ENCODE results near the gene CARMIL1.
"Not testable (repeated sequence)": the region's sequence is repeated elsewhere in the genome, so short reads cannot be mapped to it uniquely, and the experiment has no call there.

The CARMIL1 gene

GRCh38 chr6:25439368-25439767, 160.2 kb downstream of the CARMIL1 start:
- Histone ChIP-seq H3K79me2 (ENCODE audit: insufficient read depth, low read depth) (no peaks in the 10 kb centered on the region), H3K27me3 (ENCODE audit: insufficient read depth, low read depth) (no peaks in the 10 kb centered on the region), H3K4me1 (ENCODE audit: low read depth, poor library complexity, severe bottlenecking) (no peaks in the 10 kb centered on the region), H3K4me3 (IDR thresholded peaks at IDR 0.05; ENCODE audit: insufficient read depth, low read depth, low read length) (no peak overlapping the region), H3K36me3 (ENCODE audit: insufficient read depth) (no peaks in the 10 kb centered on the region), H2AFZ (ENCODE audit: low read depth) (no peak overlapping the region), H3K9ac (no peak overlapping the region), H3K27ac (no peak overlapping the region), H3K4me2 (no peak overlapping the region), H4K20me1 (ENCODE audit: insufficient read depth) (no peaks in the 10 kb centered on the region)
- TF ChIP-seq, protein P1, sequence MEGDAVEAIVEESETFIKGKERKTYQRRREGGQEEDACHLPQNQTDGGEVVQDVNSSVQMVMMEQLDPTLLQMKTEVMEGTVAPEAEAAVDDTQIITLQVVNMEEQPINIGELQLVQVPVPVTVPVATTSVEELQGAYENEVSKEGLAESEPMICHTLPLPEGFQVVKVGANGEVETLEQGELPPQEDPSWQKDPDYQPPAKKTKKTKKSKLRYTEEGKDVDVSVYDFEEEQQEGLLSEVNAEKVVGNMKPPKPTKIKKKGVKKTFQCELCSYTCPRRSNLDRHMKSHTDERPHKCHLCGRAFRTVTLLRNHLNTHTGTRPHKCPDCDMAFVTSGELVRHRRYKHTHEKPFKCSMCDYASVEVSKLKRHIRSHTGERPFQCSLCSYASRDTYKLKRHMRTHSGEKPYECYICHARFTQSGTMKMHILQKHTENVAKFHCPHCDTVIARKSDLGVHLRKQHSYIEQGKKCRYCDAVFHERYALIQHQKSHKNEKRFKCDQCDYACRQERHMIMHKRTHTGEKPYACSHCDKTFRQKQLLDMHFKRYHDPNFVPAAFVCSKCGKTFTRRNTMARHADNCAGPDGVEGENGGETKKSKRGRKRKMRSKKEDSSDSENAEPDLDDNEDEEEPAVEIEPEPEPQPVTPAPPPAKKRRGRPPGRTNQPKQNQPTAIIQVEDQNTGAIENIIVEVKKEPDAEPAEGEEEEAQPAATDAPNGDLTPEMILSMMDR (conservative IDR thresholded peaks at IDR 0.05; ENCODE audit: low read depth, low read length), result no peak

DNA sequence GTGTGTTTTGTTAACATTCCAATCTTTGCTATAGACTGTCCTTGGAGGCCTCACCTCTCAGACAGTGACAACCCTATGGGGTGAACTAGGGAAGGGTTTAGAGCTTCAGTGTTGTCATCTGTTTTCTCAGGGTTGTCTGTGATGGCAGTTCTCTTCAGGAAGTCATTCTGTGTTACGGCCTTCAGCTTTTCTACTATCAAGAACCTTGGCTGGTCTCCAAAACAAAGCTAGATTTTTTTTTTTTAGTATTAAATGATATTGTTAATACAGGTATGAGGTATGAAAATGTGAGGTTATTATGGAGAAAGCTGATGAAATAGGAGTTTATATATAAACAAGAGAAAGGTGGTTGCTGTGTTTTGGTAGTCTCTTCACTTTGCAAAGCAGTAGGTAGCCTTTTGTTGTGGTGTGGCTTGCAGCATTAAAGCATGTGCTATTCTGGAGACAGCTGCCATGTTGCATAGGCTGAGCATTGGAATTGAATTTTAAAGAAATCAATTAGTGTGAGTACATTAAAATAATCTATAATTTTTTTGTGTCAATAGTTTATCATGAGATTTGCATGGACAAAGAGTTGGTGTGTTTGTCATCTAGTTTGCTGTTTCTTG, 162.6 kb downstream of the CARMIL1 start:
- Histone ChIP-seq H3K79me2 (ENCODE audit: insufficient read depth, low read depth) (no peaks in the 10 kb centered on the region), H3K4me2 (no peak overlapping the region), H3K4me3 (IDR thresholded peaks at IDR 0.05; ENCODE audit: insufficient read depth, low read depth, low read length) (no peak overlapping the region), H3K9ac (no peak overlapping the region), H3K27me3 (ENCODE audit: insufficient read depth, low read depth) (no peaks in the 10 kb centered on the region), H4K20me1 (ENCODE audit: insufficient read depth) (no peaks in the 10 kb centered on the region), H3K27ac (no peak overlapping the region), H2AFZ (ENCODE audit: low read depth) (no peak overlapping the region), H3K36me3 (ENCODE audit: insufficient read depth) (no peaks in the 10 kb centered on the region), H3K4me1 (ENCODE audit: low read depth, poor library complexity, severe bottlenecking) (no peaks in the 10 kb centered on the region)
- TF ChIP-seq, protein P1 (conservative IDR thresholded peaks at IDR 0.05; ENCODE audit: low read depth, low read length), result no peak

DNA sequence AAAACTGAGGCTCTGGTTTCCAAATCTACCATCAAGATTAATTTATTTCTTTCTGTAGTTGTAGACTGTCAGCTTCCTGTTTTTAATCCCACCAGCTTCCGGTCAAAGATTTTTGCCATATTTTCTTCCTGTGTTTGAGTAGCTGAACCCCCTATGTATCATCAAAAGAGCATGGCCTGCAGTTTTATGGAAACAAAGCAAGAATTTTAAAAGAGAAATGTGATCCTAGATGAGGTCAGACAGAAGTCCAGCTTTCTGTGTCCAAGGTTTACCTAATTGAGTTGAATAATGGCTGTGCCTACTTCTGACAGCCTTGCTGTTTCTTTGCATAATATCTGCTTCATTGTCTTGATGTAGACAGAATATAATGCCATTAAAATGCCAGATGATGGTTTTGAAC, 163.7 kb downstream of the CARMIL1 start:
- Histone ChIP-seq H3K4me1 (ENCODE audit: low read depth, poor library complexity, severe bottlenecking) (no peaks in the 10 kb centered on the region), H3K4me3 (IDR thresholded peaks at IDR 0.05; ENCODE audit: insufficient read depth, low read depth, low read length) (no peak overlapping the region), H3K27ac (no peak overlapping the region), H3K4me2 (no peak overlapping the region), H2AFZ (ENCODE audit: low read depth) (no peak overlapping the region), H3K79me2 (ENCODE audit: insufficient read depth, low read depth) (no peaks in the 10 kb centered on the region), H4K20me1 (ENCODE audit: insufficient read depth) (no peaks in the 10 kb centered on the region), H3K27me3 (ENCODE audit: insufficient read depth, low read depth) (no peaks in the 10 kb centered on the region), H3K9ac (no peak overlapping the region), H3K36me3 (ENCODE audit: insufficient read depth) (no peaks in the 10 kb centered on the region)
- TF ChIP-seq, protein P1 (conservative IDR thresholded peaks at IDR 0.05; ENCODE audit: low read depth, low read length), result no peak

DNA sequence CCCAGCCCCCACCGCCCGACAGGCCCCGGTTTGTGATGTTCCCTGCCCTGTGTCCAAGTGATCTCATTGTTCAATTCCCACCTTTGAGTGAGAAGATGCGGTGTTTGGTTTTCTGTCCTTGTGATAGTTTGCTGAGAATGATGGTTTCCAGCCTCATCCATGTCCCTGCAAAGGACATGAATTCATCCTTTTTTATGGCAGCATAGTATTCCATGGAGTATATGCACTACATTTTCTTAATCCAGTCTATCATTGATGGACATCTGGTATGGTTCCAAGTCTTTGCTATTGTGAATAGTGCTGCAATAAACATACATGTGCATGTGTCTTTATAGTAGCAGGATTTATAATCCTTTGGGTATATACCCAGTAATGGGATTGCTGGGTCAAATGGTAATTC, 165.3 kb downstream of the CARMIL1 start:
- H3K27me3 ChIP-seq (ENCODE audit: insufficient read depth, low read depth); H4K20me1 ChIP-seq (ENCODE audit: insufficient read depth); H2AFZ ChIP-seq (ENCODE audit: low read depth); H3K27ac ChIP-seq; H3K4me1 ChIP-seq (ENCODE audit: low read depth, poor library complexity, severe bottlenecking); H3K9ac ChIP-seq; H3K4me2 ChIP-seq; H3K36me3 ChIP-seq (ENCODE audit: insufficient read depth); H3K4me3 ChIP-seq (IDR thresholded peaks at IDR 0.05; ENCODE audit: insufficient read depth, low read depth, low read length); H3K79me2 ChIP-seq (ENCODE audit: insufficient read depth, low read depth): not testable (repeated sequence)

- H4K20me1 ChIP-seq (ENCODE audit: insufficient read depth), result no peaks in the 10 kb centered on the region
- no peaks in the 10 kb centered on the region for H3K27me3 ChIP-seq (ENCODE audit: insufficient read depth, low read depth)
- no peaks in the 10 kb centered on the region for H3K36me3 ChIP-seq (ENCODE audit: insufficient read depth)
- H3K79me2 ChIP-seq (ENCODE audit: insufficient read depth, low read depth), result no peaks in the 10 kb centered on the region
- H3K27ac ChIP-seq, result no peak overlapping the region
- H2AFZ ChIP-seq (ENCODE audit: low read depth), result no peak overlapping the region
- TF ChIP-seq, protein P1 (conservative IDR thresholded peaks at IDR 0.05; ENCODE audit: low read depth, low read length), result no peak
- no peak overlapping the region for H3K4me2 ChIP-seq
- no peak overlapping the region for H3K4me3 ChIP-seq (IDR thresholded peaks at IDR 0.05; ENCODE audit: insufficient read depth, low read depth, low read length)
- H3K4me1 ChIP-seq (ENCODE audit: low read depth, poor library complexity, severe bottlenecking), result no peaks in the 10 kb centered on the region
- no peak overlapping the region for H3K9ac ChIP-seq
Observed at GRCh38 chr6:25446830-25447569, 167.8 kb downstream of the CARMIL1 start.

All from KMS-11 (cell line).